GM19324 (cell line): ENCODE measurements around the gene CDC45.

Experiments used
- ATAC-seq: cut with Tn5 transposase; IDR thresholded peaks from one replicate; pipeline ENCODE4 v1.9.1; 2021; ENCODE audit warnings: mild to moderate bottlenecking, moderate library complexity; ENCODE audit not compliant: unreplicated experiment, low FRiP score

CDC45 gene

DNA sequence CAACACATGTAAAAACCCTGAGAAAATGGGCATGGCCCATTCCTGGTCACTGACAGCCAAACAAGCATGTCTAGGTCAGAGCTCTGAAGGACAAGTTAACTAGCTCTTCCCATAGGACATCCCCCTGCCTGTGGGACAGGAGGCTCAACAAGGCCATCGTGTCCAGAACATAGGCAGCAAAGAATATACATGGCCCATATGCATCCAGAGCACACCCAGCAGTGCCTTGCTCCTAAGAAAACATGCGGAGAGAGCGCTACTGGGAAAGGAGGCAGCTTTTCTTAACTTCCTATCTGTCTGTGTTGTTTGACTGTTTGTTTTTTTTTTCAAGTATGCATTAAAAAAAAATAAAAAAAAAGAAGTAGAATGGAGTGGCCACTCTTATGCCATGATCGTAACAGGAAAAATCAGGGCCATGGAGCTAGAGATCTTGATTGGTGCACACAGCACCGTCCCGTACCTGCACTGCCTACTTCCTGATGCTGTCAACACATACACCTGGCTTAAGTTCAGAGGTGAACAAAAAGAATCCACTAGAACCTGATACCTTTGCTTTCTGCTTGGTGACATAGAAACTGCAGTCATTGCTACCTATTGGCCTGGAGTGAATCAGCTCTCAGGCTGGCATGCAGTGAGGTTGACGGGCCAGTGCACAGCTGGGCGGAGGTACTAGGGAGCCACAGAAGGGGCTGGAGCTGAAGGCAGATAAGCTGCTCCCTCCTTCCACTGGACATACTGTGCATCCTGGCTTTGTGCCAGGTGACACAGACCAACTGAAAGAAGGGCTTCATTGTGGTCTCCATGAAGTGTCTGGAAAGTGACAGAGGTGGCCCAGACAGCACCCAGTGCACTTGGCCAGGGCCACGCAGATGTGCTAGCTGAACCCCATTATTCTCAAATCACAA, 12.6 kb upstream of the CDC45 start:
- no peak for ATAC-seq

DNA sequence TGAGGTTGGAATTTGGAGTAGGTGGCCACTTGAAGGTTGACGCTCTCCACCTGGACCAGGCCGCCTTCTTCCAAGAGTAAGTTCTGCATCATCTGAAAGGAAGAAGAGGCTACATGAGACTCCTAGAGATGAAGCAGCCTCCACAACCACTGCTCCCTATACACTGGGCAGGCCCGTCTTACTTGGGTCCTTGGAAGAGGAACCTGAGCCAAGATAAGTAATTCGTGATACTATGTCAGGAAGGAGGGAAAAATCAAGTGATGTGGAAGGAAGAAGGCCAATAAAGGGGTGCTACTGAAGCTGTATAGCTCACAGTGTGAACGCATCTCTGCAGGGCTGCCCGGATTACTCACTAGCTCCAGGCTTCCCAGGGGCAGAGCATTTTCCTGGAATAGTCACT, 11.8 kb upstream of the CDC45 start:
- no peak for ATAC-seq

DNA sequence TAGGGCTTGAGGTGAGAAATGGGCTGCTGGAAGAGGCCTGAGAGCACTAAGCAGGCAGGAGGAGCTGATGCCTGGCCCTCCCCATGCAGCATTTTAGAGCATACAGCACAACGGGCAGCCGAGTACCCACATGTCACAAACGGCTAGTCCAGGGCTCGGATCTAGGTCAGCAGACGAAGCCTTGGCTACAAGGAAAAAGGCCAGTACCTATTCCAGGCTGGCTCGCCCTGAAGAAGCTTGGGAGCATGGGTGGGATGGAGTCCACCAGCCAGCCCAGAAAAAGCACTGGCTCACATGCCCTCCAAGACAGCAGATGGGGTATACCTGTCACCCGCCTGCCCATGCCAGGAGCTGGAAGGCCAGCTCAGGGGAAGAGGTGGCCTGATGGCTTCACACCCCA, 10.3 kb upstream of the CDC45 start:
- no peak for ATAC-seq

DNA sequence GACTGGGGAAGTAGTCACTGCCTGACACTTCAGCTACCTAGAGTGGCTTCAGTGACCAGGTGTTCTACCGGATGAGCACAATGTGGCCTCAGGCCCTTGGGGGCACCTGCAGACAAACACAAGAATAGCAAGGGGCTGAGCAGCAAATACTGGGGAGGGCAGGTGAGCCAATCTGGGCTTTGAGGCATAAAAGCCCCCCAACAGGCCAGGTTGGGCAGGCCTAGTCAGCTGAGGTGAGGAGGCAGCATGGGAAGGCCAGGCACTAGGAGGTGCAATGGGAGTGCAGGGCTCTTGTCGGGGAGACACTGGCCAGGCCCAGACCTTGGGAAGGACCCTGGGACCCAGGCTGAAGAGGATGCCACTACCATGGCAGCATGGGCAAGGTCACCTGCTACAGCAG, 9.7 kb upstream of the CDC45 start:
- no peak for ATAC-seq

DNA sequence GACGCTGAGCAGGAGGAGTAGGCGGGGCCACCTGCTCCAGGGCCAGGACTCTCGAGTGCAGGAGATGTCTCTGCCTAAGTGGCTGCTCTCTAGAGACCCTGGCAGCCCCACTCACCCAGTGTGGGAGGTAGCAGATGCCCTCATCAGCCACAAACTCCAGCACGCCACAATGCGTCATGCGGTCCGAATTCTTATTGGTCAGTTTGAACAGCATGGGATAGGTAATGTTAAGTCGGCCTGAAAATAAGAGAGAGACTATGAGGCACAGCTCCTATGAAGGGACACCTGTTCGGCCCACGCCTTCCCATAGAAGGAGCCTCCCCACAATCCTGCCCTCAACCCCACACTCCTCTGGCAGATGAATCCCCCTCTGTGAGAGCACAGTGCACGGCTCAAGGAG, 8.1 kb upstream of the CDC45 start:
- no peak for ATAC-seq

DNA sequence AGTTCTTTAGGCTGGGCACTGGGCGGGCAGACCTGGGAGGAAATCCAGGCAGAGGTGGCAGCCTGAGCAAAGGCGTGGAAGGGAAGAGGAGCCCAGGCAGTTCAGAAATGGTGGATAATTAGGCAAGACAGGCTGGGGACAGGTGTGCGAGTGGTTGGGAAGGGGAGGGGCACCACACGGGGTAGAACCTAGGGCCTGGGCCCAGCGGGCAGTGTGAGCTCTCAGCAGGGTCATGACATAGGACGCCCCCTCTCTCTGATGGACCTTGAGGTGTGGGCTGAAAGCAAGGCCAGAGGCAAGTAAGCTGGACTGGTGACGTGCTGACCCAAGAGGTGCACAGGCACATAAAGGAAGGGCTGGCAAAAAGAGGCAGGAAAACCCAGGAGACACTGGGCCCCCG, 7.5 kb upstream of the CDC45 start:
- ATAC-seq: no peak

DNA sequence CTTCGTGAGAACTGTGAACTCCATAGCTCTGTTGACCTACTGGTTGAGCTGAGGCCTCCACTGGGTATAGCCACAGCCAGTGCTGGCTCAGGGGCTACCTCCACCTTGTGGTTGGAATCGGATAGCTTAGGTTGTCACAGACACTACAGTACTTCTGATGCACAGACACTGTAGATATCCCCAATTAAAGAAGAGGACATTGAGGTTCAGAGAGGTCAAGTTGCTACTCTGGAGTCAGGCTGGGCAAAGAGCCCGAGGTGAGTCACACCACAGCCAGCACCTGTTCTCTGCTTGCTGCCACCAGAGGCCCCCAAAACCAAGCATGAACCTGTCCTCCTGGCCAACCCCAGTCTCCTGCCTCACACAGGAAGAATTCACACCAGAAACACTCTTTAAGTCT, 6.1 kb upstream of the CDC45 start:
- ATAC-seq: no peak

DNA sequence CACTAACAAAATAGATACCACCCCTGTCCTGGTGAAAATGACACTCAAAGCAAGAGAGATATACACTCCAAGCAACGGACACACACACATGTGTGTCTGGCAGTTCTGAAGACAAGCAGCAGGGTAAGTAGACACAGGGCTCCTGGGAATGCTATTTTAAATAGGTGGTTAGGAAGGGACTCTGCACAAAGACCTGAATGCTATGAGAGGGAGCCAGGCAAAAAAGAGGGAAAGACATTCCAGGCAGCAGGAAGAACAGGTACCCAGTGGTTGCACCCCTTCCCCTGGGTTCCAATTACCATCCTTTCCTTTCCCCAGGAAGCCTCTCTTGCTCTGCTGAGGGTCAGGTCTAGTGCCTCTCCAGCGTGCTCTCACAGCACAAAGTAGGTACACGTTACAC, 3.7 kb upstream of the CDC45 start:
- no peak for ATAC-seq

DNA sequence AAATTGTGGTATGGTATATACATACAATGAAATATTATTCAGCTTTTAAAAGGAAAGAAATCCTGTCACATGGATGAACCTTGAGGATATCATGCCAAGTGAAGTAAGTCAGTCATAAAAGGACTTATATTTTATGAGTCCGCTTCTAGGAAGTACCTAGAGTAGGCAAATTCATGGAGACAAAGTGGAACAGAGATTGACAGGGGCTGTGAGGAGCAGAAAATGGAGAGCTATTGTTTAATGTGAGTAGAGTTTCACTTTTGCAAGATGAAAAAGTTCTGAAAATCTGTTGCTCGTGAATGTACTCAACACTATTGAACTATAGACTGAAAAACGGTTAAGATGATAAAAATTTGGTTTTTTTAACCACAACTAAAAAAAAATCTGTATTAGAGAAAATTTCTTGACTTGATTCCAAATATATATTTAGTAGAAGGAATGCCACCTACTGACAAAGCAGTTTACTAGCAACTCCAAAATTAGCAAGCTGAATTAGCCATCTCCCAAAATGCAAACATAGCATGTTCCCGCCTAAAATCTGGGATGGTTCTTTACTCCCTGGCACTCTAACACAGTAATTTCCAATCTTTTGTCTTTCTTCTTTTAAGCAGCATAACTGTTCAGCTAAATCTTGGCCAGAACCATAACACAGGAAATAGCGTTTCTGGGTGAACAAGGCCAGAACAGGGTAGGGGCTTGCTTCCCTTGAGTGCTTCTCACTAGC, 2.2 kb upstream of the CDC45 start:
- ATAC-seq: no peak

DNA sequence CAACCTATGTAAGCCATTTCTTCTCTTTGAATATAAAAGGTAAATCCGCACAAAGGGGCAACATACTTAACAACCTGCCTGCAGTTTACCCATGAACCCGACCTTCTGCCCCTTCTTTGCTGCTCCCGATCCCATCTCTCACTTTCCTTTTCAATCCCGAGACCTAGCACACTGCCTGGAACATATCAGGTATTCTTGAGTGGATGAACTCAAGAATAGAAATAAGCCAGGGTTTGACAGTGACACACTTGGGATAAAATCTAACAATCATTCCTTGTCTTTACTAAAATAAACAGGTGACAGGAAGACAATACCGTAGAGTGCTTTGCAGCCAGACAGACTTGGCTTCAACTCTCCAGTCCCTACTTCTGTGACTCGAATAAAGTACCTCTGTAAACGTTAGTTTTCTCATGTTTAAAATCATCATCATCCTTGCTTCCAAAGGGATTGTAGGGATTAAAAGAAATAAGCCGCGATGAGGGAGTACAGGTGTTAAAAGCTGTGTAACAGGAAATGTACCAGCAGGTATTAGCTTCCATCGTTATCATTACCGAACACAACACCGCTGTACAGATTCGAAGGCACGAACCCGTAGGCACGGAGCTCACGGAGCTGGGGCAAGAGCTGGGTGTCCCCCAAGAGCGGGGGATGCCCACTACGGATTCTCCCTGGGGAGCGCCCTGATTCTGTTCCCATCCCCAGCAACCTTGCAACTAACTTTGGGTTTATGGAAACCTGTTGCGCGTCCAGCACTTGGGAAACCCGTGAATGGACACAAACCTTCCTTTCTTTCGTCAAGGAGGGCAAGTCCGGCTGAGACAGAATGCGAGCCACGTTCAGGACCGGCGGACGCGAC, 1.4 kb upstream of the CDC45 start:
- ATAC-seq: no peak

DNA sequence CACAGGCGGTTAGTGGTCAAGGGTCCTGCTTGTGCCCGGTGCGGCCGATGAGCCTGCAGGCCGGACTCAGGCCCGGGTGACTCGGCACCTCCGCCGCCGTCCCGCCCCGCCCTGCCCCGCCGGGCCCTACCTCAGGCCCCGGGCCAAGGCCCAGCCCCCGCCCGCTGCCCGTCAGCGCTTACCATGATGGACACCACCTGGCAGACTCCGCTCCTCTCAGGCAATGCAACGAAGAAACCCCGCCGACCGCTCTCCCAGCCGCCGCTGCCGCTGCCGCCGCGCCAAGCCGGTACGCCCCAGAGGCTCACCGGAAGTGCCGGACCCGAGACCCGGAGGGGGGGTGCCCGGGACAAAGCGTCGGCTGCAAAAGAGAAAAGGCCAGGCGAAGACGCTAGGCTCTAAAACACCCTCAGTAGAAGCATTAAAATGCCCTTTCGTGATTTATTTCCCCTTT, 792 bp upstream of the CDC45 start, which contains the start of gene UFD1:
UFD1 (minus strand) TSS at position 293 of the 454 bp plus-strand sequence; CDS start at position 185, 108 bp downstream.
- peak; percentile 58 for ATAC-seq

DNA sequence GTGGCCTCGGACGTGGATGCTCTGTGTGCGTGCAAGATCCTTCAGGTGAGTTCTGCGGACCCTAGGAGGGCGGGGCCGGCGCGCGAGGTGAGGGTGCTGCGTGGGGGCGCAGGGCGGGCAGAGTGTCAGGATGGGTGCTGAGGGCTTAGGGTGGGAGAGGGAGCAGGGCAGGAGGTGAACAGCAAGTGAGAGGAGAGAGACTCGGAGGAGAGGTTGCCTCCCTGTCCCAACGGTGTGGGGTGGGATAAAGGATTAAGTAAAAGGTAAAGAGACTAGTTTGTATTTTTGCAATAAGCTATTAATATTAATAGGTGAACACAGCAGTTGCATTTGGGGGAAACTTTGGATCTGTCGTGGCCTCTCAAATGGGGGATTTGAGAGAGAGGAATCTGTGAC, 451 bp downstream of the CDC45 start:
- no peak for ATAC-seq

DNA sequence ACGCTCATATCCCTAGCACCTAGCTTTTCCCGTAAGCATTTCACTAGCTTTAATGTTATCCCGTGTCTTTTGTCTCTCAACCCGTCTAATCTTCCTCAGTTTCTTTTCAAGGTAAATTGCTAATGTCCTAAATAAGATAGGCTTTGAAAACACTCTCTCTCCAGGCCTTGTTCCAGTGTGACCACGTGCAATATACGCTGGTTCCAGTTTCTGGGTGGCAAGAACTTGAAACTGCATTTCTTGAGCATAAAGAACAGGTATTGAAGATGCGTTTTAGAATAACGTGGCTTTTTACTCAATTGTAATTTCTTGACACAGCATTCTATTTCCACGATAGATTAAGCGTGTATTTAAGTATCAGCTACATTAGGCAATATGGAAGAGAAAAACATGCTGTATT, 1.1 kb downstream of the CDC45 start:
- no peak for ATAC-seq

DNA sequence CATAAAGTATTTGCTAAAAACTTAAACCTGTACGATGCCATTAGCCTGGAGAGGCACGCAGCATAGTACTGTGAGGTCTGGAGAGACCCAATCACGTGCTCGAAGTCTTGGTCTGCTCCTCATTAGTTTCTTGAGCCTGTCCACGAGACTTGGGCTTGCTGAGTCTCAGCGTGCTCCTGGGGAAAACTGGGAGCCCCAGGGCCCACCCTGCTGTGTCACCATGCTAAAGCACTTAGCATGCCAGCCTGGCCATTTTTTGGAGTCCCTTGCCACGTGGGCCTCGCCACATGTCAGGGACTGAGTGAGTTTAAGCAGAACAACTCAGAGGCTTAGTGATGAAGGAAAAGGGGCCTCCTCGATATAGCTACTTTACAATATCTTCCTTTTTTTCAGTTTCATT, 2.6 kb downstream of the CDC45 start:
- ATAC-seq: no peak

DNA sequence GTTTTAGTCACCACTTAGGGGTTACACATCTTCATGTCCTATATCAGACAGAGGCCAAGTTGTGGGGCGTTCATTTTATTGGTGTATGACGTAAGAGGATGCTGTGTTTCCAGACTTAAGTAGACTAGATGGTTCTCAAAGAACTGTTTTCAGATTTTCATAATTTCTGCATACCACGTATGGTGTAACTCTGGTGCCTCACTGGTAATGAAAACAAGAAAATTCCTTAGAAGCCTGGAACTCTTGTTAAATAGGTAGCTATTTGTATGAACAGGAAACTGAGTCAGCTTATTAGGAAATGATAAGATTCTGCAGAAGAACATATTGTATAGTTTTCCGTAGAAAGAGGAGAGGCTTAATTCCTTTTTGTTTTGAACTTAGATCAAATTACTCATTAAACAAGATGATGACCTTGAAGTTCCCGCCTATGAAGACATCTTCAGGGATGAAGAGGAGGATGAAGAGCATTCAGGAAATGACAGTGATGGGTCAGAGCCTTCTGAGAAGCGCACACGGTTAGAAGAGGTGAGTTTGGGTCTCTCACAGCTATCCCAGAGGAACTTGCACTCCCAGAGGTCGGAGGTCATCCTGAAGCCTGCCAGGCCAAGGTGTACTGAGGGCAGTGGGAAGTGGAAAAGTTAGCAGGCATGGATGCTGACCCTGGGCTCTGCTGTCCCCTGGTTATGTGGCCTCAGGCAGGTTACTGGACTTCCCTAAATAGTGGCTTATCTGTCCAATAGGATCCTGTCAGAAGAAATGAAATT, 3.9 kb downstream of the CDC45 start:
- ATAC-seq: no peak

DNA sequence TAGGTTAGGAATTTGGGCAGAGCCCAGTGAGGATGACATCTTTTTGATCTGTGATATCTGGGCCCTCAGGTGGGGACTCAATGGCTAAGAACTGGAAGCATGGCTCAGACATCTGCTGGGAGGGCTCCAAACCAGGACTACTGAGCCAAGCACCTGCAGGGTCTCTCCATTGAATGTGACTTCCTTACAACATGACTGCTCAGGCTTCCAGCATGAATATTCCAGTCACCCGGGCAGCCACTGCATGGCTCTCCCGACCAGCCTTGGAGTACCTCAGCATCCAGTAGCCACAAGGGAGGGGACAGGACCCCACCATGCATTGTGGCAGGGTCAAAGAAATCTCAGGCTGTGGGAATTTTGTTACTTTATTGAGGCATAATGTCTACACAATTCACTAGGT, 8.6 kb downstream of the CDC45 start:
- no peak for ATAC-seq

DNA sequence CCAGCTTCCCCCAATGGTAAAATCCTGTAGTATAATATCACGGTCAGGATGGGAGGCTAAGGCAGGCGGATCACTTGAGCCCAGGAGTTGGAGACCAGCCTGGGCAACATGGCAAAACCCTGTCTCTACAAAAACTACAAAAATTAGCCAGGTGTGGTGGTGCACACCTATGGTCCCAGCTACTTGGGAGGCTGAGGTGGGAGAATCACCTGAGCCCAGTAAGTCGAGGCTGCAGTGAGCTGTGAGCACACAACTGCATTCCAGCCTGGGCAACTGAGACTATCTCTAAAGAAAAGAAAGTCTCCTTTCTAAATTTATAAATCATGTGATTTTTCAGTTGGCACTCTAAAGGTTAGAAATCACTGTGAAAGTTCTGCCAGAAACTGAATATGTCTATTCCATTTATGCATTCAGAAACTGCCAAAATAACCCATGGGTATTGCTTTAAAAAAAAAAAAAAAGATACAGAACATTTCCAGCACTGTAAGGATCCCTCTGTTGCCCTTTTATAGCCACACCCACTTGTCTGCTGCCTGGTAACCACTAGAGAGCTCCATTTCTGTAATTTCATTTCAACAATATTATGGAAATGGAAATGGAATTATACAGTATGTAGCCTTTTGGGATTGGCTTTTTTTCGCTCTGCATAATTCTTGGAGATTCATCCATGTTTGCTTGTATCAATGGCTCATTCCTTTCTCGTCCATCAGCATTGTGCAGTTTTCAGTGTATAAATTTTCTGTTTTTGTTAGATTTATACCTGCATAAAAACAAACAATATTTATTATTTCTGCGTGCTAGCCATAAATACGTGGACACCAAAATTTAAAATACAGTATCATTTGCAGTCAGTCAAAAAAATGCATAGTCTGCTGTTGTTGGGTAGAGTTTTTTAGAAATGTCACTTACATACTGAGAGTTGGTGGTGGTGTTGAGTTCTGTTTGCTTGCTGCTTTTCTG, 9.4 kb downstream of the CDC45 start:
- no peak for ATAC-seq

DNA sequence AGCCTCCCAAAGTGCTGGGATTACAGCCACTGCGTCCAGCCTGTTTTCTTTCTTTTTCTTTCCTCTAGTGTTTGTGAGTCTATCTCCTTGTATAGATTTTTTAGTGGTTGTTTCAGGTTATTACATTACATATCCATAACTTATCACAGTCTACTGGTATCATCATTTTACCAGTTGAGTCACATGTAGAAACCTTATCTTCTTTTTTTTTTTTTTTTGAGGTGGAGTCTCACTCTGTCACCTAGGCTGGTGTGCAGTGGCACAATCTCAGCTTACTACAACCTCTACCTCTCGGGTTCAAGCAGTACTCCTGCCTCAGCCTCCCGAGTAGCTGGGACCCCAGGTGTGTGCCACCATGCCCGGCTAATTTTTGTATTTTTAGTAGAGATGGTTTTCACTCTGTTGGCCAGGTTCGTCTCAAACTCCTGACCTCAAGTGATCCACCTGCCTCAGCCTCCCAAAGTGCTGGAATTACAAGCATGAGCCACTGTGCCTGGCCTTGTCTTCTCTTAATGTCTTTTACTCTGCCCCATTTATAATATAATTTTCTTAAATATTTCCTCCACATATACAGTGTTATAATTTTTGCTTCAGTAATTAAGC, 11.0 kb downstream of the CDC45 start:
- no peak for ATAC-seq
